NOMO-1 treated with DMSO at 0.1 percent for 48 hours (cell line): ENCODE data around the gene PCYT2.

Experiments
- DNase-seq: peaks from one replicate; lab custom pipeline; 2025; ENCODE audit not compliant: unreplicated experiment; lab: John Stamatoyannopoulos, UW

PCYT2 gene

GRCh38 chr17:81902023-81902652, 9.1 kb downstream of the PCYT2 start, which contains the start of gene NPB:
NPB (plus strand) TSS chr17:81902238; CDS start chr17:81902278, 40 bp downstream.
- no peak for DNase-seq

- no peak for DNase-seq
Measured at GRCh38 chr17:81901167-81902022, 9.8 kb downstream of the PCYT2 start.

- no peak for DNase-seq
Measured at GRCh38 chr17:81900181-81900820, 10.9 kb downstream of the PCYT2 start.

GRCh38 chr17:81899514-81900166, 11.6 kb downstream of the PCYT2 start:
- DNase-seq, result no peak

- no peak for DNase-seq
Measured at GRCh38 chr17:81898885-81899284, 12.3 kb downstream of the PCYT2 start.

- DNase-seq, result no peak
Measured at GRCh38 chr17:81898029-81898866, 13.0 kb downstream of the PCYT2 start.

GRCh38 chr17:81895400-81895799, 15.8 kb downstream of the PCYT2 start:
- DNase-seq, result no peak

- no peak for DNase-seq
Measured at GRCh38 chr17:81891303-81891552, 20.0 kb downstream of the PCYT2 start.

GRCh38 chr17:81890447-81891302, 20.5 kb downstream of the PCYT2 start:
- DNase-seq, result no peak

- no peak for DNase-seq
Measured at GRCh38 chr17:81889602-81890001, 21.6 kb downstream of the PCYT2 start.

- no peak for DNase-seq
Measured at GRCh38 chr17:81888988-81889595, 22.1 kb downstream of the PCYT2 start.

- no peak for DNase-seq
Measured at GRCh38 chr17:81888105-81888987, 22.9 kb downstream of the PCYT2 start.

- DNase-seq, result no peak
Measured at GRCh38 chr17:81885869-81886548, 25.2 kb downstream of the PCYT2 start.

GRCh38 chr17:81885454-81885853, 25.7 kb downstream of the PCYT2 start:
- no peak for DNase-seq

GRCh38 chr17:81884968-81885367, 26.2 kb downstream of the PCYT2 start:
- no peak for DNase-seq

- DNase-seq, result no peak
Measured at GRCh38 chr17:81884520-81884919, 26.7 kb downstream of the PCYT2 start.

- no peak for DNase-seq
Measured at GRCh38 chr17:81879121-81879520, 32.1 kb downstream of the PCYT2 start.

- no peak for DNase-seq
Measured at GRCh38 chr17:81878294-81878693, 32.9 kb downstream of the PCYT2 start.
